PC-3 (cell line): ENCODE data around the gene SLC46A1.

Experiments used
- EZH2 ChIP-seq: fragments of 300-600 bp; sonication (generic); IDR thresholded peaks from one replicate; pipeline ENCODE4 v1.6.1; 2017; ENCODE audit warnings: antibody characterized with exemption, mild to moderate bottlenecking, low read length; ENCODE audit not compliant: unreplicated experiment
- TF ChIP-seq, protein P1 (sequence below): fragments of 300-600 bp; sonication (generic); conservative IDR thresholded peaks from 2 replicates; pipeline ENCODE4 v1.5.1; 2017; ENCODE audit warnings: antibody characterized with exemption, low read depth, mild to moderate bottlenecking, low read length

DNA sequence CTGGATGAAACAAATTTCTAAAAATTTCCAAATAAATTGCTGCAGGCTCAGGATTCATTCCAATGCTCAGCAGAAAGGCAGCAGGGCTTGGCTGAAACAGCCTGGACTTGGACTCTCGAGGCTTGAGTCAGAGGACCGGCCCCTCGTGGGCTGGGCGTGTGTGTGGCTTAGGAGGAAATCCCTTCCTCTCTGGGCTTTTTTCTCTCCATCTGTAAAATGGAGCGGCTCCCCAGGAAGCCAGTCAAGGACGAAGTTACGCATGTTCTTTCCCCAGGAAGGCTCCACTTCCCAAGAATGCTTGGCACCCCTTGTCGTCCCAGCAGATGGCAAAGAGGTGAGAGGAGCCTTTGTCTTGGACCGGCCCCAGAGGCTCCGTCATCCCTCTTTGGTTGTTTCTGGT lies 13.5 kb downstream of the SLC46A1 start:
- TF ChIP-seq, protein P1, sequence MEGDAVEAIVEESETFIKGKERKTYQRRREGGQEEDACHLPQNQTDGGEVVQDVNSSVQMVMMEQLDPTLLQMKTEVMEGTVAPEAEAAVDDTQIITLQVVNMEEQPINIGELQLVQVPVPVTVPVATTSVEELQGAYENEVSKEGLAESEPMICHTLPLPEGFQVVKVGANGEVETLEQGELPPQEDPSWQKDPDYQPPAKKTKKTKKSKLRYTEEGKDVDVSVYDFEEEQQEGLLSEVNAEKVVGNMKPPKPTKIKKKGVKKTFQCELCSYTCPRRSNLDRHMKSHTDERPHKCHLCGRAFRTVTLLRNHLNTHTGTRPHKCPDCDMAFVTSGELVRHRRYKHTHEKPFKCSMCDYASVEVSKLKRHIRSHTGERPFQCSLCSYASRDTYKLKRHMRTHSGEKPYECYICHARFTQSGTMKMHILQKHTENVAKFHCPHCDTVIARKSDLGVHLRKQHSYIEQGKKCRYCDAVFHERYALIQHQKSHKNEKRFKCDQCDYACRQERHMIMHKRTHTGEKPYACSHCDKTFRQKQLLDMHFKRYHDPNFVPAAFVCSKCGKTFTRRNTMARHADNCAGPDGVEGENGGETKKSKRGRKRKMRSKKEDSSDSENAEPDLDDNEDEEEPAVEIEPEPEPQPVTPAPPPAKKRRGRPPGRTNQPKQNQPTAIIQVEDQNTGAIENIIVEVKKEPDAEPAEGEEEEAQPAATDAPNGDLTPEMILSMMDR, result no peak
- no peak for TF ChIP-seq EZH2
